ENCODE results near the gene B4GALT7.
A peak's percentile ranks its signal among the peaks of the same experiment; 100 is the strongest.

The B4GALT7 gene

GRCh38 chr5:177594071-177594470 is 5.9 kb upstream of the B4GALT7 start:
- DNase-seq = no peak

GRCh38 chr5:177595026-177595585 is 4.8 kb upstream of the B4GALT7 start:
- DNase-seq = no peak

DNA sequence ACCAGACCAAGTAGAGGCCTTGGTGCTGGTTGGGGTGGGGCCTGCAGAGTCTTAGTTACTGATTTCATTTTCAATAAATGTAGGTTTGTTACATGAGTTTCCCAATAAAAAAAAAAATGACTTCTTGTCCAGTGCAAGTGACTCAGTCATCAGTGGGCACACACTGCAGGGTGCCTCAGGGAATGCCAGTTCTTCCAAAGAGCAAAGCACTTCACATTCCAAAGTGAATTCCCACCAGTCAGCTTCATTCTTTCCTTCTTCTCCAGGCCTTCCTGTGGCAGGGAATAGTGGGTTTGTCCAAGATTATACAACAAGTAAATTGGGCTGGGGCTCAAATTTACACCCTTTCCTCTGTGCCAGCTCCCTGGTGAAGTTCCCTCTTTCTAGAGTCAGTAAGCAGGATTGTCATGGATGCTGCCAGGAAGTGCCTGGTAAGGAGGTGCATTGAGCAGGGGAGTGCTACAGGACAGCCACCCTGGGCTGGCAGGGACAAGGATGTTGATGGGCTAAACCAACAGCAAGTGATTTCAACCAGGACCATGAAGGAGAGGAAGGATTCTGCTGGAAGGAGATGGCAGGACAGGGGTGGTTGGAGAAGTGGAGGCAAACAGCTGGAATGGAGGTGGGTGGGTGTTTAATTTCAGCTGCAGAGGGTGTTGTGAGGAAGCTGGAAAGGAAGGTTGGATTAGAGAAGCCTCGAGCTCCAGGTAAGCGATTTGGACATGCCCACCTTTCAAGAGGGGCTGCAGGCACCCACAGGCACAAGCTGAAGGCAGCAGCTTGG is 3.7 kb upstream of the B4GALT7 start:
- DNase-seq = no peak

DNA sequence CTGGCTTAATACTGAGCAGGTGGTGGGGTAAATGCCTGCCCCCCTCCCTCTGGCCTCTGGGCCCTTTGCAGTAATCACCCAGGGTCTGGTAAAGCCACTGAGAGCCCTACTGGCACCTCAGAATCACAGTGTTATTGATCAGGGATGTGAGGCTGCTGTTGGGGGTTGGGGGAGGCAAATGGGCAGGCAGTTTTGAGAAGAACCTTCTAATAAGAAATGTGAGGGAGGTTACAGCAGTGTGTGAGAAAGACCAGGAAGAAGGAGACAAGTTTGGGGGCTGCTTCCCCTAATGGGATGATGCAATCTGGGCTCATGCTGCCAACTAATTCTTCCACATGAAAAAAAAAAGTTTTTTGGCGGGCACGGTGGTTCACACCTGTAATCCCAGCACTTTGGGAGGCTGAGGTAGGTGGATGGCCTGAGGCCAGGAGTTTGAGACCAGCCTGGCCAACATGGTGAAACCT is 3.1 kb upstream of the B4GALT7 start:
- DNase-seq = no peak

DNA sequence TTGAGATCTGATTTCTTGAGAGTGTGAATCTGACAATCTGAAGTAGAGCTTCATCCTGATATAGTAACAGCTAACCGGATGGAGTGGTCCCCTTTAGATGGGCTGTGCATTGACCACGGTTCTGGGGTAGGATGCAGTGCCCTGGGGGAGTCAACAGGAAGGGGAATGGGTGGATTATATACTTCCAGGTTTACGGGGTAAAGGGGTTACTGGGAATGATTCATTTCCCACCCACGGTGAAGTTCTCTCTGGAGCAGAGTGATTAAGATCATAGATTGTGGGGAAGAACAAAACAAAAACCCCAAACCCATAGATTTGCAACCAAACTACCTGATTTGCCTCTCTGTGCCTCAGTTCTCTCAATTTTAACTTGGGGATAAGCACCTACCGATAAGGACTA is 1.5 kb upstream of the B4GALT7 start:
- DNase-seq = no peak

DNA sequence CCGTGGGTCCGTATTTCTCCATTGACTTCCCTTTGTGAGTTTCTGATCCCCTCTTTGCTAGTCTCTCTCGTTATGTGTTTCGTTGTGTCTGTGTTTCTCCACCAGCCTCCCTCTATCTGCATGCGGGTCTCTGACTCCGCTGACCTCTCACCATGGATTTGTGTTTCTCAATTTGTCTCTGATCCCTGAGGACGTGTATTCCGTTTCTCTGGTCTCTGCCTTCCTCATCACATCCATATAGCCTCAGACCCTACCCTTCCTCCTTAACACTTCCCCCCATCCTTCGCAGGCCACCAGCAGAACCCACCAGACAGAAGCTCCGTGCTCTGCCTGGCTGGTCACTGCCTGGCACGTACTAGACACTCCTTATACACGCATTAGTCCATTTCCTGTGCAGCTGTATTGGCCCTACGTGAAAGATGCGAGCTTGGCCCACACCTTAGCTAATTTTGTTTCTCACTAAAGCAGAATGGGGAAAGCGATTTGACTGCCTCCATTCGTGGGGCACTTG is 631 bp downstream of the B4GALT7 start:
- DNase-seq = no peak

GRCh38 chr5:177601126-177601525 is 1.2 kb downstream of the B4GALT7 start:
- DNase-seq = no peak

DNA sequence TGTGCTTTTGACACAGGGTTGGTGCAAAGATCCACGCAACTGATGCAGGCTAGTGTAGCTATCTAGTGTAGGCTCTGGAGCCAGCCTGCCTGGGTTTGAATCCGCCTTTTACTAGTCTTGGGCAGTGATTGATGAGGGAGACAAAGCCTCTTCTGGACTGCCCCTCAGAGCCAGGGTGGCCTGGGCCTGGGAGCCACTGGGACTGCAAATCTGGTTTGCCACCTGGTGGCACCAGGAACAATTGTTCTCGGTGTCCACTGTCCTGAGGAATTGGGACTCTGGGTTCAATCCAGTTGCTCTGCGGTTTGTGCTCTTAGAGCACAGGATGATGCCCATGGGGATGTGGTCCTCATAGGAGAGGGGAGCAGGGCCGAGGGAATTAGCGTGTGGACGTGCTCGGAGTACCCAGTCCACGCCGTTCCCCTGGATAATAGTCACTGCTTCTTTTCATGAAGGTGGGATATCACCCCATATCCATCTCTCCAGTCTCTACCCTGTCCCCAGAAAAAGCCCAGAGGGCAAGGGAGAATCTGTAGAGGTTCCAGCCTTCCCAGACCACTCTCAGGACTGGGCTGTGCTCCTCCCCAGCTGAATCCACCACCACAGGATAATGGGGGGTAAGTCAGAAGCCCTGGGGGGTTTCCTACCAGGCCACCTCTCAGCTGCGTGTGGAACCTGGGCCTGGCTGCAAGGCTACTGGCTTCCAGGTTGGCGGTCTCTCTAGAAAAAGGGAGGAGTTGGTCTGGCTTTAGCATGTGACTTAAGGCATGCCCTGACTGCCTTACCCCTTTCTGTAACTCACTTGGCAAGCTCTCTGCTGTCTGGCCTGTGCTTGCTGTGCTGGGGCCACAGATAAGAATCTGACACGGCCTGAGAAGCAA is 1.9 kb downstream of the B4GALT7 start:
- DNase-seq = no peak

DNA sequence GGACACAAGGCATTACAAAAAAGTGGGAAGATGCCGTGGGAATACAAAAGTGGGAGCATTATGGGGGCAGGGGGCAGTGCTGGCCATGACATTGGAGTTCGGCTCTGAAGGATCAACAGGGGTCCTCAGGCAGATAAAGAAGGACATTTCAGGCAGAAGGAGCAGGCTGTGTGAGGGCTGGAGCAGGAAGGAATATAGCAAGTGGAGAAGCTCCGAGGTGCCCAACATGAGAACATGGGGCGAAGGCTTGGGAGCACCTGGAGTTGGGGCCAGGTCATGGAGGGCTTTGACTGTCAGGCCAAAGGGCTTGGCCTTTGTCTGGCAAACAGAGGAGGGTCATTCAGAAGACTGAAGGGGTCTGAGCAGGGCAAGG is 2.5 kb downstream of the B4GALT7 start:
- no peak for DNase-seq

- no peak for DNase-seq
Observed at GRCh38 chr5:177603631-177604030, 3.7 kb downstream of the B4GALT7 start.

DNA sequence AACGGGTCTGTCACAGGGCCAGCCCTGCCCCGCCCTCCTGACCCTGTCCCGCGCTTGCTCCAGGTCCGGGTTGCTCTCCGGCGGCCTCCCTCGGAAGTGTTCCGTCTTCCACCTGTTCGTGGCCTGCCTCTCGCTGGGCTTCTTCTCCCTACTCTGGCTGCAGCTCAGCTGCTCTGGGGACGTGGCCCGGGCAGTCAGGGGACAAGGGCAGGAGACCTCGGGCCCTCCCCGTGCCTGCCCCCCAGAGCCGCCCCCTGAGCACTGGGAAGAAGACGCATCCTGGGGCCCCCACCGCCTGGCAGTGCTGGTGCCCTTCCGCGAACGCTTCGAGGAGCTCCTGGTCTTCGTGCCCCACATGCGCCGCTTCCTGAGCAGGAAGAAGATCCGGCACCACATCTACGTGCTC is 4.2 kb downstream of the B4GALT7 start:
- no peak for DNase-seq

GRCh38 chr5:177604656-177605055 is 4.7 kb downstream of the B4GALT7 start:
- DNase-seq = no peak

DNA sequence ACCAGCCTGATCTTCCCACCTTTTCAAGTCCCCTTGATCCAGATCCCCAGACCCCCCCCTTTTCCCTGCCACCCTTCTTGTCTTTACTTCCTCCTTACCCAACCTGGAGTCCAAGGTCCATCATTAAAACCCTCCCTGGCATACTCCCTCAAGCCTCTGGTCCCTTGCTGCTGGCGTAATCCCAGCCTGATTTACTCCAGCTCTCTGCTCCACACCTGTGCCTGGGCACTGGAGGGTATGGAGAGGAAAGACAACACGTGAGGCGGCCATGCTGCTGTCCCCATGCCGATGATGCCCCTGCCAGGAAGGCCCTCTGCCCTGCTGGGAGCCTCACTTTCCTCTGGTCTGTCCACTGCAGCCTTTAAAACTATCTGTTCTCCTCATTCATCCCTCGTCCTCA is 5.1 kb downstream of the B4GALT7 start:
- no peak for DNase-seq

DNA sequence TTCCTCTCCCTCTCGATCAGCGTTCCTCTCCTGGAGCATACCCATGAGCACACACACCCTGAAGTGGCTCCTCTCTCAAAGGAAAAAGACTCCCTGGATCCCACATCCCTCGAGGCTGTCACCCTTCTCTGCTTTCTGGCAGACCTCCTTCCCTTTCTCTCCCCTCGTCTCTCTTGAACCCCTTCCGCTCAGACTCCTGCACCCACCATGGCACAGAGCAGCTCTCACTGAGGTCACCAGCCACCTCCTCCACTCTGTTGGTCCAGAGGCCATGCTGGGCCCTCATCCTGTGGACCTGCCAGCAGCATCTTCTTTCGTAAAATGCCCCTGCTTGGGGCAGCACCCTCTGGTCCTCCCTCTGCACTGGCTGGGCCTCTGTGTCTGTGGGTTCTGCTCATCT is 5.7 kb downstream of the B4GALT7 start:
- DNase-seq = no peak

DNA sequence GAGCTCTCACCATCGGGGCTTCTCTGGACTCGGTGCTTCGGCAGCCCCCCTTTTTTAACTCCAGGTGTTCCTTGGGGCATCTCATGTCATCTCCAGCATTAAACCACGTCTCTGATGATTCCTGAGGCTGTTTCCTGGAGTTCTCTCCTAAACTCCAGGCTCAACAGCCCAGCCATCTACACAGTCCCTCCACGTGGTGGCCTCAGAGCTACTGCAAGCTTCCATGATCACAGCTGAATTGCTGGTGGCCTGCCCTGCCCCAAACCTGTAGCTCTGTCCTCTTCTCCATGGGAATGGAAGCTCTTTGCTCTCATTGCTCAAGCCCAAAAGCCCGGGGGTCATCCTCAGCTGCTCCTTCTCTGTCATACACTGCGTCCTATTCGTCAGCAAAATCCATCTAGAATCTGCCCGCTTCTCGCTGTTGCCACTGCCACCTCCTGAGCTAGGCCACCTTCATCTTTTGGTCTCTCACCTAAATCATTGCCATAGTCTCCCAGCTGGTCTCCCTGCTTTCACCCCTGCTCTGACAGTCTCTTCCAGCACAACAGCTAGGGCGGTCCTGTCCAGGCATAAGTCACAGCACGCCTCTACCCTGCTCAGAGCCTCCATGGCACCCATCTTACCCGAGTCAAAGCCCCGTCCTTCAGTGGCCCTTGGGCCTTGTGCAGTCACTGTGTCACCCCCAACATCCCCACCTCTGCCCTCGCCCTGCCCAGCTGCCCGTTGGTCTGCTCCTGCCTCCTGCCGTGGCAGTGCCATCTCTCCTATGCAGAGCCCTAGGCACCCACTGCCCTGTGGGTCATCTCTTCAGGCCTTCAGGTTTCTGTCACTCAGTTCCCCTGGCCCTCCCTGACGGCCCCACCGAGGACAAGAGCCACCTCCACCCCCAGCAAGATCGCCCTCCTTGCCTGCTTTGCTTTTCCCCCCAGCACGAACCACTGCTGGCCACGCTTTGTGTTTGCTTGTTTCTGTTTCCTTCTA is 6.4 kb downstream of the B4GALT7 start:
- DNase-seq = no peak

GRCh38 chr5:177607115-177607451 is 7.2 kb downstream of the B4GALT7 start:
- no peak for DNase-seq

DNA sequence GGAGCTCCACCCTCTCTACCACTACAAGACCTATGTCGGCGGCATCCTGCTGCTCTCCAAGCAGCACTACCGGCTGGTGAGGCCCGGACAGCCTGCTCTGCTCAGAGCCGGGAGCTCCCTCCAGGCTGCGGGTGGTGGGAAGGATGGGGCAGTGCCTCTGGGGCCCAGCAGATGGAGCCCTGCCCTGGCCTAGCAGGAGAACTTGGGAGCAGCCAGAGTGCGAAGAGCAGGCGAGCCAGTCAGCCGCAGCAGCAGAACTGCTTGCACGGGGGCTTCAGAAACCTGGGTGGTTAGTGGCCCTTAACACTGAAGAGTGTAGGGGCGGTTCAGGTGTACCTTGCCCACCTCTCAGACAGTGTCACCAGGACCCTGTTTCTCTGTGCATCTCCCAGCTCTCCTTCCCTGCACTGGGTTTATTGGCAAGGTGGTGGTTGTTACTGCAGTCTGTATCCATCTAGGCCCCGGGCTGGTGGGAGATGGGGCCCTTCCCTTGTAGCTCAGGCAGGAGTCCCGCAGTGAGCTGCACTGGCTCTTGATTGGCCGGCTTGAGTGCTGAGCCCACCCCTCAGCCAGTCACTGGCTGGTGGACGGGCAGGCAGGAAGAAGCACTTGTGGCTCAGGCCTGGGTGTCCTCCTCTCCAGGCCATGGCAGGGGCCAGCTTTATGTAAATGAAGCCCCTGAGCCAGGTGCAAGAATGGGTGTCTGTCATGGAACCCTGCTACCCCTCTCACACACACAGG is 7.7 kb downstream of the B4GALT7 start:
- peak; percentile 67 for DNase-seq

- DNase-seq = no peak
Observed at GRCh38 chr5:177608243-177609075, 8.5 kb downstream of the B4GALT7 start.

- DNase-seq = no peak
Observed at GRCh38 chr5:177609076-177610059, 9.4 kb downstream of the B4GALT7 start.

Measured in CD4-positive, alpha-beta T cell treated with Interleukin-21 for 1 hour (primary cell).